CD4-positive, alpha-beta memory T cell (primary cell): ENCODE results near the gene BICC1. TPM values are rescaled to one million over a fixed set of nuclear protein-coding genes. Genes with fewer than 3 reads are reported as not detected.

ENCODE experiments used
- CTCF ChIA-PET: fragments of 350-600 bp; sonication (Branson Sonifier 250); formaldehyde crosslinking; loops from one replicate; lab custom pipeline; 2021; ENCODE audit warnings: inconsistent platforms; ENCODE audit not compliant: partially characterized antibody; lab: Charles Lee
- POLR2A ChIA-PET: fragments of 350-600 bp; sonication (Branson Sonifier 250); formaldehyde crosslinking; loops from one replicate; lab custom pipeline; 2021; ENCODE audit not compliant: partially characterized antibody; lab: Charles Lee
- DNase-seq, 5 donors: peaks; one replicate each; pipeline versions ENCODE4 v3.0.0 to v3.0.0-alpha.2; 2020 to 2022; ENCODE audit warnings: mixed read lengths in 1 of 5
- H3K27ac ChIP-seq: one replicate; pipeline ENCODE4 v1.7.0; 2013; ENCODE audit warnings: low read depth, low read length
- H3K27me3 ChIP-seq: 2 replicates; pipeline ENCODE4 v1.7.0; 2013; ENCODE audit warnings: mild to moderate bottlenecking, low read length, moderate library complexity; ENCODE audit not compliant: insufficient read depth
- H3K36me3 ChIP-seq: 2 replicates; pipeline ENCODE4 v1.7.0; 2013; ENCODE audit warnings: mild to moderate bottlenecking, low read length, moderate library complexity; ENCODE audit not compliant: insufficient read depth
- H3K4me1 ChIP-seq: 2 replicates; pipeline ENCODE4 v1.7.0; 2013; ENCODE audit warnings: mild to moderate bottlenecking, low read length, moderate library complexity; ENCODE audit not compliant: insufficient read depth
- H3K4me3 ChIP-seq, 2 donors: one replicate each; pipeline ENCODE4 v1.7.0; 2013; ENCODE audit warnings: low read length in 2 of 2, mild to moderate bottlenecking in 1 of 2
- H3K9me3 ChIP-seq, 2 donors: one replicate each; pipeline ENCODE4 v1.7.0; 2013; ENCODE audit warnings: low read length in 2 of 2, control low read depth in 1 of 2; ENCODE audit not compliant: control insufficient read depth in 1 of 2
- H3K27ac Mint-ChIP-seq, 7 donors: one replicate each; pipeline ENCODE4 v1.8.0; 2020 to 2021; ENCODE audit warnings: mixed read lengths in 7 of 7, mild to moderate bottlenecking in 6 of 7, inconsistent platforms in 3 of 7, moderate library complexity in 3 of 7
- H3K27me3 Mint-ChIP-seq, 2 donors: one replicate each; pipeline ENCODE4 v1.8.0; 2020 to 2021; ENCODE audit warnings: mixed read lengths in 2 of 2
- H3K36me3 Mint-ChIP-seq, 2 donors: one replicate each; pipeline ENCODE4 v1.8.0; 2020 to 2021; ENCODE audit warnings: mixed read lengths in 2 of 2, inconsistent platforms in 1 of 2, mild to moderate bottlenecking in 1 of 2
- H3K4me1 Mint-ChIP-seq, 4 donors: one replicate each; pipeline ENCODE4 v1.8.0; 2020 to 2021; ENCODE audit warnings: mixed read lengths in 4 of 4, mild to moderate bottlenecking in 1 of 4
- H3K4me3 Mint-ChIP-seq, 8 donors: one replicate each; pipeline ENCODE4 v1.8.0; 2020 to 2021; ENCODE audit warnings: mixed read lengths in 8 of 8, mild to moderate bottlenecking in 7 of 8, moderate library complexity in 6 of 8, inconsistent platforms in 3 of 8
- H3K9me3 Mint-ChIP-seq, 8 donors: one replicate each; pipeline ENCODE4 v1.8.0; 2020 to 2021; ENCODE audit warnings: mixed read lengths in 8 of 8, mild to moderate bottlenecking in 5 of 8, inconsistent platforms in 3 of 8, moderate library complexity in 1 of 8
- intact Hi-C: fragments of 100-400 bp; cut with micrococcal nuclease; formaldehyde crosslinking; loops from one replicate; pipeline ENCODE4 v1.15.1; 2023
- polyA plus RNA-seq, 2 donors: library from polyadenylated mRNA; unstranded; fragments of 300-500 nt; fragmentation: Illumina TruSeq; gene quantifications; one replicate each; pipeline ENCODE4 v1.2.3, GENCODE V29; 2021
- total RNA-seq, 2 experiments: library from RNA; stranded (reverse); gene quantifications; one replicate each; pipeline ENCODE4 v1.2.3, GENCODE V29; 2021

Gene BICC1
- total and polyA plus RNA-seq, 4 experiments from 2014 or later: not detected

GRCh38 chr10:58577437-58577777 lies 64.7 kb downstream of the BICC1 start:
- no peaks in the 10 kb centered on the region for H3K27me3 ChIP-seq
- Mint-ChIP-seq H3K4me1 (no peaks in the 10 kb centered on the region), H3K27me3 (peaks cover 0 to 1% of the 10 kb centered on the region in 2 donors), H3K27ac (no peak overlapping the region), H3K36me3 (no peaks in the 10 kb centered on the region), H3K9me3 (no peaks in the 10 kb centered on the region), H3K4me3 (no peak overlapping the region)
- DNase-seq: no peak
- ChIA-PET POLR2A (no interaction called here), CTCF (no interaction called here)
- no peak overlapping the region for H3K4me3 ChIP-seq
- H3K27ac ChIP-seq: no peak overlapping the region
- no peaks in the 10 kb centered on the region for H3K36me3 ChIP-seq
- no peaks in the 10 kb centered on the region for H3K9me3 ChIP-seq
- intact Hi-C loops: no loop called here
- no peaks in the 10 kb centered on the region for H3K4me1 ChIP-seq

DNA sequence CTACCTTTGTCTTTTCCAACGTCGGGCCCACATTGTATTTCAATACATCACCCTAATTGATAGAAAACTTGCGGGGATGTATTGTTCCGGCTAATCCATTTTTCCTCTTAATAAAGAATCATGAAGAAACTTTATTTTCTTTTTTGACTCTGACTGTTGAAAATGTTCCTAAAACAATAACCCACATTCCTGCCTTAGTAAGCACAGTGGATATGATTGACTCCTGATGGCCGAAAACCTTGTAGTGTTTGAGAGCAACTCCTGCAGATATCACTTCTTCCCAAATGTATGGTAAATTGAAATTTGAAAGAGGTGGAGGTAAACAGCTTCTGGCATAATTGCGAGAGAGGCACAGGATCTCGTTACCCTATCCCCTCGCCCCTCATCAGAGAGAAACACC lies 65.7 kb downstream of the BICC1 start:
- H3K4me3 Mint-ChIP-seq: no peak overlapping the region
- intact Hi-C loops: no loop called here
- Histone ChIP-seq H3K4me3 (no peak overlapping the region), H3K9me3 (no peaks in the 10 kb centered on the region), H3K4me1 (no peaks in the 10 kb centered on the region), H3K27ac (no peak overlapping the region), H3K27me3 (no peaks in the 10 kb centered on the region), H3K36me3 (no peaks in the 10 kb centered on the region)
- H3K4me1 Mint-ChIP-seq: no peaks in the 10 kb centered on the region
- no peak for DNase-seq
- H3K9me3 Mint-ChIP-seq: no peaks in the 10 kb centered on the region
- ChIA-PET CTCF (no interaction called here), POLR2A (no interaction called here)
- H3K27ac Mint-ChIP-seq: no peak overlapping the region
- H3K36me3 Mint-ChIP-seq: no peaks in the 10 kb centered on the region
- peaks cover 0 to 1% of the 10 kb centered on the region in 2 donors for H3K27me3 Mint-ChIP-seq

DNA sequence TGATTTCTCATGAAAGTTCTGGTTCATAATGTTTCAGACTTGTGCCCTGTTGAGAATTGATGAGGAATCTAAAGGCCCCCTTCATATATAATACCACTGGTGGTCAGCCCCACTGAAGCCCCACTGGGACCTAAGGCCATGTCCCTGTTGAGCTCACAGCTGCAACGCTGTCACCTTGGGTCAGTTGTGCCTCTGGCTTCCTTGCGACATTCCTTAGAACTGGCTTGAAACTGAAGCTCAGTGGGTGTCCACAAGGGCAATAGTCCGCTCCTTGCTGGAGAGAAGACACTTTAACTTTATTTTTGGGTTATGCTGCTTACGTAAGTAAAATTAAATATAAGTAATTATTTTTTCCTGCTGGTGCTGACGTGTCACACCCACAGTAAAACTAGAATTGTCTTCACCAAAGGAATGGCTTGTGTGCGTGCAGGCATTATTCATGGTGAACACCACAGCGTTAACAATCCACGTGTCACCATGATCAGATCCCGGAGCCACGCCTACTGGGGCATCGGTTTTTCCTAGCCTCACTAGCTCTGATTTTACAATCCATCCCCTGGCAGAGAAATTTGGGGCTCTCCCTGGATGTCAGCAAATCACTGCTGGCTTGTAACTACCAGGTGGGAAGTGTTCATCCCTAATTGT lies 66.5 kb downstream of the BICC1 start:
- intact Hi-C loops: no loop called here
- Histone ChIP-seq H3K27me3 (no peaks in the 10 kb centered on the region), H3K4me3 (no peak overlapping the region), H3K36me3 (no peaks in the 10 kb centered on the region), H3K9me3 (no peaks in the 10 kb centered on the region), H3K27ac (no peak overlapping the region), H3K4me1 (no peaks in the 10 kb centered on the region)
- Mint-ChIP-seq H3K27me3 (no peaks in the 10 kb centered on the region), H3K27ac (no peak overlapping the region), H3K9me3 (peaks cover 0 to 2% (median 0%) of the 10 kb centered on the region in 8 donors), H3K4me1 (no peaks in the 10 kb centered on the region), H3K4me3 (no peak overlapping the region), H3K36me3 (no peaks in the 10 kb centered on the region)
- no peak for DNase-seq
- POLR2A ChIA-PET: no interaction called here
- CTCF ChIA-PET: no interaction called here

DNA sequence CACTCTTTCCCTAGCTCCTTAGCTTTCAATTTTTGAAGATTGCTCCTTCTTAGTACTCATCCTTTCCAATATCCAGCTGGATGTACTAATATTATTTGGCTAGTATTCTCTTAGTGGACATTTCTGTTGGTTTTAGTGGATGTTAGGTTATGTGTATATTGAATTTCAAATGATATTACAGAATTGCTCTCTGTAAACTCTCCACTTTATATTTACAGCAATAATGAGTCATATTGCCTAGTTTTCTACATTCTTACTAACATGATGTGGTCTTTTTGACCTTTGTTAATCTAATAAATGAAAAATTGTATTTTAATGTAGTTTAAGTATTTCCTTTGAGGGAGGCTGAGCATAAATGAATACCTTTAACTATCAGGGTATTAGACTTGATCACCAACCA lies 69.4 kb downstream of the BICC1 start:
- Histone ChIP-seq H3K4me3 (no peak overlapping the region), H3K27me3 (no peaks in the 10 kb centered on the region), H3K27ac (no peak overlapping the region), H3K9me3 (no peaks in the 10 kb centered on the region), H3K4me1 (no peaks in the 10 kb centered on the region), H3K36me3 (no peaks in the 10 kb centered on the region)
- CTCF ChIA-PET: no interaction called here
- Mint-ChIP-seq H3K27me3 (no peaks in the 10 kb centered on the region), H3K4me3 (no peak overlapping the region), H3K36me3 (no peaks in the 10 kb centered on the region), H3K9me3 (peaks cover 0 to 2% (median 0%) of the 10 kb centered on the region in 8 donors), H3K4me1 (no peaks in the 10 kb centered on the region), H3K27ac (no peak overlapping the region)
- intact Hi-C loops: no loop called here
- POLR2A ChIA-PET: no interaction called here
- DNase-seq: no peak

- CTCF ChIA-PET: no interaction called here
- Mint-ChIP-seq H3K4me3 (no peak overlapping the region), H3K36me3 (no peaks in the 10 kb centered on the region), H3K27me3 (peaks cover 0 to 3% of the 10 kb centered on the region in 2 donors), H3K4me1 (no peaks in the 10 kb centered on the region), H3K9me3 (peaks cover 0 to 2% (median 0%) of the 10 kb centered on the region in 8 donors), H3K27ac (no peak overlapping the region)
- Histone ChIP-seq H3K36me3 (no peaks in the 10 kb centered on the region), H3K9me3 (no peaks in the 10 kb centered on the region), H3K4me1 (no peaks in the 10 kb centered on the region), H3K4me3 (no peak overlapping the region), H3K27me3 (no peaks in the 10 kb centered on the region), H3K27ac (no peak overlapping the region)
- no peak for DNase-seq
- intact Hi-C loops: no loop called here
- POLR2A ChIA-PET: no interaction called here
These were observed 72.8 kb downstream of the BICC1 start for GRCh38 chr10:58585435-58585834.

GRCh38 chr10:58586282-58587245 lies 73.9 kb downstream of the BICC1 start:
- intact Hi-C loops: no loop called here
- no peak overlapping the region for H3K27ac Mint-ChIP-seq
- peaks cover 0 to 2% (median 0%) of the 10 kb centered on the region in 8 donors for H3K9me3 Mint-ChIP-seq
- Histone ChIP-seq H3K27ac (no peak overlapping the region), H3K9me3 (no peaks in the 10 kb centered on the region), H3K4me1 (no peaks in the 10 kb centered on the region), H3K4me3 (no peak overlapping the region), H3K27me3 (no peaks in the 10 kb centered on the region), H3K36me3 (no peaks in the 10 kb centered on the region)
- H3K36me3 Mint-ChIP-seq: no peaks in the 10 kb centered on the region
- H3K27me3 Mint-ChIP-seq: peaks cover 0 to 6% of the 10 kb centered on the region in 2 donors
- no peak overlapping the region for H3K4me3 Mint-ChIP-seq
- ChIA-PET POLR2A (no interaction called here), CTCF (interaction anchor here (1.5 kb wide), 1 partner anchor 287 kb away, joined by 3 read pairs; no protein-coding TSS in a partner anchor)
- DNase-seq: no peak
- H3K4me1 Mint-ChIP-seq: no peaks in the 10 kb centered on the region

DNA sequence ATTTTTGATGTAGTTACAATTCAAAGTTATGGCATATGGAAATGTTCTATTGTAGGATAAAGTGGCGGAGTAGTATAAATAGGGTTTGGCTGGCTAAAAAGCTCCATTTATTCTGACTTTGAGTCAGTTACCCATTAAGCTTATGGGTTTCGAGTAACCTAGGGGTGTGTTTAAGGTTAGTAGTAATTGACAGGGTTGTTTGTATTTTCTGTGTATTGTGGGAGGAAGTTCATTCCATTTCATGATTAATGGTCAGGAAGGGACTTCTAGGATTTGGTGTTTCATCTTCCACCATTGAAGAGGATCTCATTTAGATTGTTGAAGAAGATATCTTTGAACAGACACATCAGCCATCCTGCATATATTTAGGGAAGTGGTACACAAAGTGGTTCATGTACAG lies 75.0 kb downstream of the BICC1 start:
- no peak overlapping the region for H3K4me3 ChIP-seq
- Mint-ChIP-seq H3K9me3 (peaks cover 0 to 2% (median 0%) of the 10 kb centered on the region in 8 donors), H3K4me3 (no peak overlapping the region), H3K4me1 (no peaks in the 10 kb centered on the region), H3K27ac (no peak overlapping the region), H3K36me3 (no peaks in the 10 kb centered on the region), H3K27me3 (peaks cover 2 to 6% of the 10 kb centered on the region in 2 donors)
- POLR2A ChIA-PET: no interaction called here
- intact Hi-C loops: no loop called here
- no peak for DNase-seq
- H3K27me3 ChIP-seq: no peaks in the 10 kb centered on the region
- no peak overlapping the region for H3K27ac ChIP-seq
- CTCF ChIA-PET: interaction anchor here (1.5 kb wide), 1 partner anchor 288 kb away, joined by 3 read pairs; no protein-coding TSS in a partner anchor
- no peaks in the 10 kb centered on the region for H3K4me1 ChIP-seq
- H3K36me3 ChIP-seq: no peaks in the 10 kb centered on the region
- no peaks in the 10 kb centered on the region for H3K9me3 ChIP-seq
